GM12865 (cell line): Measurements from ENCODE around the gene MGAT5.
"Not testable (repeated sequence)": the region's sequence is repeated elsewhere in the genome, so short reads cannot be mapped to it uniquely, and the experiment has no call there.

Experiments
- DNase-seq: peaks from one replicate; pipeline ENCODE4 v3.0.0; 2010; ENCODE audit warnings: low read depth
- H3K4me3 ChIP-seq: 2 replicates; pipeline ENCODE4 v1.5.1; 2011; ENCODE audit warnings: mild to moderate bottlenecking, low read depth, low read length, control low read depth
- CTCF ChIP-seq: IDR thresholded peaks from 2 replicates; pipeline ENCODE4 v1.5.1; 2011; ENCODE audit warnings: low read length, control low read depth, low read depth, inconsistent platforms; ENCODE audit not compliant: insufficient read depth; ENCODE audit errors: missing control alignments

MGAT5 gene

GRCh38 chr2:134469516-134470115 is 215.7 kb downstream of the MGAT5 start:
- H3K4me3 ChIP-seq: no peak overlapping the region
- no peak for DNase-seq
- TF ChIP-seq CTCF: no peak

- no peak overlapping the region for H3K4me3 ChIP-seq
- no peak for TF ChIP-seq CTCF
- DNase-seq: no peak
These were observed 216.8 kb downstream of the MGAT5 start for GRCh38 chr2:134470561-134471168.

GRCh38 chr2:134476982-134477381 is 223.1 kb downstream of the MGAT5 start:
- not testable (repeated sequence) for DNase-seq, H3K4me3 ChIP-seq

GRCh38 chr2:134479696-134480330 is 225.9 kb downstream of the MGAT5 start:
- H3K4me3 ChIP-seq: no peak overlapping the region
- TF ChIP-seq CTCF: no peak

GRCh38 chr2:134482131-134482723 is 228.4 kb downstream of the MGAT5 start:
- TF ChIP-seq CTCF: no peak
- H3K4me3 ChIP-seq: no peak overlapping the region
- no peak for DNase-seq

More at GRCh38 chr2:134479696-134480330, 225.9 kb downstream of the MGAT5 start:
- no peak for DNase-seq

- H3K4me3 ChIP-seq: no peak overlapping the region
- DNase-seq: no peak
- no peak for TF ChIP-seq CTCF
These were observed 229.0 kb downstream of the MGAT5 start for GRCh38 chr2:134482766-134483340.

- no peak for DNase-seq
- no peak overlapping the region for H3K4me3 ChIP-seq
These were observed 236.0 kb downstream of the MGAT5 start for GRCh38 chr2:134489732-134490384.

More at GRCh38 chr2:134489732-134490384, 236.0 kb downstream of the MGAT5 start:
- TF ChIP-seq CTCF: no peak
